MM.1S (cell line): ENCODE measurements around the gene ZNF215.
"Not testable (repeated sequence)": the region's sequence is repeated elsewhere in the genome, so short reads cannot be mapped to it uniquely, and the experiment has no call there.

Source experiments
- EZH2 ChIP-seq: fragments of 300-600 bp; sonication (generic); optimal IDR thresholded peaks from 2 replicates; pipeline ENCODE3; 2017; ENCODE audit warnings: low read depth, mild to moderate bottlenecking, antibody characterized with exemption, low read length, mixed read lengths
- EZH2phosphoT487 ChIP-seq: fragments of 300-600 bp; sonication (generic); IDR thresholded peaks from 2 replicates; pipeline ENCODE4 v1.6.1; 2018; ENCODE audit warnings: antibody characterized with exemption, low read length
- TF ChIP-seq, protein P1 (sequence below): fragments of 300-600 bp; sonication (generic); IDR thresholded peaks from 2 replicates; pipeline ENCODE4 v1.5.1; 2016; ENCODE audit warnings: antibody characterized with exemption, low read length, mixed read lengths

DNA sequence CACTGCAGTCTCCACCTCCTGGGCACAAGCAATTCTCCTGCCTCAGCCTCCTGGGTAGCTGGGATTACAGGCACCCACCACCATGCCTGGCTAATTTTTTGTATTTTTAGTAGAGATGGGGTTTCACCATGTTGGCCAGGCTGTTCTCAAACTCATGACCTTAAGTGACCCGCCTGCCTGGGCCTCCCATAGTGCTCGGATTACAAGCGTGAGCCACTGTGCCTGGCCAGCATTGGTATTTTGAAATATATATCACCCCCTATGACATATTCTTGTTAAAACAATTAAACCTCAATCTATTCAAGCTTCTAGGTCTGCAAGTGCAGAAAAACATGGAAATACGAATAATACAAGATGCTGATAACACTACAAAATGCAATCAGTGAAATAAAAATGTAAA, 43.6 kb downstream of the ZNF215 start:
- TF ChIP-seq, protein P1, sequence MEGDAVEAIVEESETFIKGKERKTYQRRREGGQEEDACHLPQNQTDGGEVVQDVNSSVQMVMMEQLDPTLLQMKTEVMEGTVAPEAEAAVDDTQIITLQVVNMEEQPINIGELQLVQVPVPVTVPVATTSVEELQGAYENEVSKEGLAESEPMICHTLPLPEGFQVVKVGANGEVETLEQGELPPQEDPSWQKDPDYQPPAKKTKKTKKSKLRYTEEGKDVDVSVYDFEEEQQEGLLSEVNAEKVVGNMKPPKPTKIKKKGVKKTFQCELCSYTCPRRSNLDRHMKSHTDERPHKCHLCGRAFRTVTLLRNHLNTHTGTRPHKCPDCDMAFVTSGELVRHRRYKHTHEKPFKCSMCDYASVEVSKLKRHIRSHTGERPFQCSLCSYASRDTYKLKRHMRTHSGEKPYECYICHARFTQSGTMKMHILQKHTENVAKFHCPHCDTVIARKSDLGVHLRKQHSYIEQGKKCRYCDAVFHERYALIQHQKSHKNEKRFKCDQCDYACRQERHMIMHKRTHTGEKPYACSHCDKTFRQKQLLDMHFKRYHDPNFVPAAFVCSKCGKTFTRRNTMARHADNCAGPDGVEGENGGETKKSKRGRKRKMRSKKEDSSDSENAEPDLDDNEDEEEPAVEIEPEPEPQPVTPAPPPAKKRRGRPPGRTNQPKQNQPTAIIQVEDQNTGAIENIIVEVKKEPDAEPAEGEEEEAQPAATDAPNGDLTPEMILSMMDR, result not testable (repeated sequence)
- not testable (repeated sequence) for TF ChIP-seq EZH2, EZH2phosphoT487
